Calu3 (cell line): Measurements from ENCODE around the gene GPR157. TPM values are rescaled to one million over a fixed set of nuclear protein-coding genes. Genes with fewer than 3 reads are reported as not detected.

Experiments
- BruUV-seq: library from RNA; stranded (reverse); fragments of 400-500 nt; replicated peaks from 2 replicates; lab custom pipeline; 2021; lab: Mats Ljungman, UMichigan
- CTCF ChIA-PET: fragments of 300-600 bp; sonication (Branson Sonifier 250); formaldehyde crosslinking; loops from one replicate; lab custom pipeline; 2022; ENCODE audit warnings: antibody characterized with exemption; lab: Charles Lee
- DNase-seq: peaks from one replicate; pipeline ENCODE4 v3.0.0; 2022
- H3K27ac Mint-ChIP-seq: one replicate; pipeline ENCODE4 v1.8.0; 2022; ENCODE audit warnings: mixed read lengths; ENCODE audit not compliant: unreplicated experiment
- H3K27me3 Mint-ChIP-seq: one replicate; pipeline ENCODE4 v1.8.0; 2022; ENCODE audit warnings: mixed read lengths; ENCODE audit not compliant: unreplicated experiment
- H3K36me3 Mint-ChIP-seq: one replicate; pipeline ENCODE4 v1.8.0; 2022; ENCODE audit warnings: mild to moderate bottlenecking, moderate library complexity, mixed read lengths; ENCODE audit not compliant: insufficient read depth, unreplicated experiment
- H3K4me1 Mint-ChIP-seq: one replicate; pipeline ENCODE4 v1.8.0; 2022; ENCODE audit warnings: mild to moderate bottlenecking, low read depth, mixed read lengths; ENCODE audit not compliant: unreplicated experiment
- H3K4me3 Mint-ChIP-seq: one replicate; pipeline ENCODE4 v1.8.0; 2022; ENCODE audit warnings: mild to moderate bottlenecking, low read depth, moderate library complexity, mixed read lengths; ENCODE audit not compliant: unreplicated experiment
- H3K9me3 Mint-ChIP-seq: one replicate; pipeline ENCODE4 v1.8.0; 2022; ENCODE audit warnings: low read depth, mixed read lengths; ENCODE audit not compliant: unreplicated experiment
- CTCF ChIP-seq: fragments of 200-600 bp; IDR thresholded peaks from one replicate; pipeline ENCODE4 v1.8.0; 2022; ENCODE audit warnings: antibody characterized with exemption; ENCODE audit not compliant: unreplicated experiment
- intact Hi-C: fragments of 100-400 bp; cut with micrococcal nuclease; formaldehyde crosslinking; loops from one replicate; pipeline ENCODE4 v1.10.0; 2022; ENCODE audit not compliant: unreplicated experiment
- total RNA-seq: library from RNA; stranded (reverse); gene quantifications from 2 replicates; pipeline ENCODE4 v1.2.3, GENCODE V29; 2022

Gene GPR157
- total RNA-seq, 1 experiment from 2014 or later: 5.4 TPM

GRCh38 chr1:9136932-9137331, 8.0 kb upstream of the GPR157 start:
- H3K9me3 Mint-ChIP-seq: no peaks in the 10 kb centered on the region
- no peak for TF ChIP-seq CTCF
- peaks cover 11% of the 10 kb centered on the region for H3K27me3 Mint-ChIP-seq
- intact Hi-C loops: no loop called here
- H3K36me3 Mint-ChIP-seq: no peaks in the 10 kb centered on the region
- CTCF ChIA-PET: no interaction called here
- no TSS peak for BruUV-seq
- no peaks in the 10 kb centered on the region for H3K4me1 Mint-ChIP-seq
- H3K27ac Mint-ChIP-seq: no peak overlapping the region
- no peak for DNase-seq
- H3K4me3 Mint-ChIP-seq: no peak overlapping the region

- no peaks in the 10 kb centered on the region for H3K36me3 Mint-ChIP-seq
- H3K27me3 Mint-ChIP-seq: peaks cover 11% of the 10 kb centered on the region
- no peak for DNase-seq
- H3K27ac Mint-ChIP-seq: no peak overlapping the region
- CTCF ChIA-PET: no interaction called here
- H3K4me3 Mint-ChIP-seq: no peak overlapping the region
- no peaks in the 10 kb centered on the region for H3K9me3 Mint-ChIP-seq
- TF ChIP-seq CTCF: no peak
- intact Hi-C loops: no loop called here
- no peaks in the 10 kb centered on the region for H3K4me1 Mint-ChIP-seq
- BruUV-seq: no TSS peak
Observed at GRCh38 chr1:9135073-9135836, 6.4 kb upstream of the GPR157 start.

- Mint-ChIP-seq H3K36me3 (peaks cover 7% of the 10 kb centered on the region), H3K4me1 (no peaks in the 10 kb centered on the region), H3K27me3 (peaks cover 11% of the 10 kb centered on the region), H3K9me3 (no peaks in the 10 kb centered on the region), H3K4me3 (no peak overlapping the region), H3K27ac (no peak overlapping the region)
- no peak for TF ChIP-seq CTCF
- no peak for DNase-seq
- intact Hi-C loops: no loop called here
- CTCF ChIA-PET: no interaction called here
- BruUV-seq: no TSS peak
Observed at GRCh38 chr1:9133870-9134585, 5.1 kb upstream of the GPR157 start.

- peak; percentile 88 for DNase-seq
- H3K27ac Mint-ChIP-seq: peak overlapping the region; percentile 18
- intact Hi-C loops: no loop called here
- H3K4me3 Mint-ChIP-seq: peak overlapping the region; percentile 93
- H3K36me3 Mint-ChIP-seq: peaks cover 19% of the 10 kb centered on the region
- no peaks in the 10 kb centered on the region for H3K9me3 Mint-ChIP-seq
- H3K4me1 Mint-ChIP-seq: peaks cover 8% of the 10 kb centered on the region
- BruUV-seq: no TSS peak
- H3K27me3 Mint-ChIP-seq: no peaks in the 10 kb centered on the region
- CTCF ChIA-PET: interaction anchor here (0.6 to 2.3 kb wide), 5 partner anchors 9 to 159 kb away, joined by 3 to 12 read pairs (median 4); no protein-coding TSS in a partner anchor
- no peak for TF ChIP-seq CTCF
Observed at GRCh38 chr1:9129266-9130041, 552 bp upstream of the GPR157 start.
